ENCODE results near the gene IP6K3.

DNA sequence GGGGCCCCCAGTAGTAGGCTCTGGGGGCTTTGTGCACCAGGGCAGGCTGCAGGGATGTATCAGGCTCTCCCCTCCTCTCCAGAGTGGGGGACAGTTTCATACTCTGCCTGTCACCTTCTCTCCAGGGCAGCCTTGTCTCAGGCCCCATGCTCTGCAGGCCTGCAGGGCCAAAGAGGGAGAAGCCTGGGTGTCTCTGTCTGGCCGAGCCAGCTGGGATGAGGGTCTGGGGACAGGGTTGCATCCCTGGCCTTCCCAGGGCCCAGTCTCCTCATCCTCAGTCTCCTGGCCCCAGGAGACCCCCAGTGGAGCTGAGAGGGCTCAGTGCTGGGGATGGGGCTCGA lies 14.8 kb upstream of the IP6K3 start:
- TF ChIP-seq, protein P1, sequence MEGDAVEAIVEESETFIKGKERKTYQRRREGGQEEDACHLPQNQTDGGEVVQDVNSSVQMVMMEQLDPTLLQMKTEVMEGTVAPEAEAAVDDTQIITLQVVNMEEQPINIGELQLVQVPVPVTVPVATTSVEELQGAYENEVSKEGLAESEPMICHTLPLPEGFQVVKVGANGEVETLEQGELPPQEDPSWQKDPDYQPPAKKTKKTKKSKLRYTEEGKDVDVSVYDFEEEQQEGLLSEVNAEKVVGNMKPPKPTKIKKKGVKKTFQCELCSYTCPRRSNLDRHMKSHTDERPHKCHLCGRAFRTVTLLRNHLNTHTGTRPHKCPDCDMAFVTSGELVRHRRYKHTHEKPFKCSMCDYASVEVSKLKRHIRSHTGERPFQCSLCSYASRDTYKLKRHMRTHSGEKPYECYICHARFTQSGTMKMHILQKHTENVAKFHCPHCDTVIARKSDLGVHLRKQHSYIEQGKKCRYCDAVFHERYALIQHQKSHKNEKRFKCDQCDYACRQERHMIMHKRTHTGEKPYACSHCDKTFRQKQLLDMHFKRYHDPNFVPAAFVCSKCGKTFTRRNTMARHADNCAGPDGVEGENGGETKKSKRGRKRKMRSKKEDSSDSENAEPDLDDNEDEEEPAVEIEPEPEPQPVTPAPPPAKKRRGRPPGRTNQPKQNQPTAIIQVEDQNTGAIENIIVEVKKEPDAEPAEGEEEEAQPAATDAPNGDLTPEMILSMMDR (IDR thresholded peaks at IDR 0.05; ENCODE audit: low read length): no peak
- no peak for TF ChIP-seq EZH2 (optimal IDR thresholded peaks at IDR 0.05; ENCODE audit: low read depth, low read length)
